Measurements from ENCODE around the gene SPSB1. TPM values are rescaled to one million over a fixed set of nuclear protein-coding genes. Genes with fewer than 3 reads are reported as not detected.

Gene SPSB1
- total RNA-seq, 1 donor, result 1.6 TPM

DNA sequence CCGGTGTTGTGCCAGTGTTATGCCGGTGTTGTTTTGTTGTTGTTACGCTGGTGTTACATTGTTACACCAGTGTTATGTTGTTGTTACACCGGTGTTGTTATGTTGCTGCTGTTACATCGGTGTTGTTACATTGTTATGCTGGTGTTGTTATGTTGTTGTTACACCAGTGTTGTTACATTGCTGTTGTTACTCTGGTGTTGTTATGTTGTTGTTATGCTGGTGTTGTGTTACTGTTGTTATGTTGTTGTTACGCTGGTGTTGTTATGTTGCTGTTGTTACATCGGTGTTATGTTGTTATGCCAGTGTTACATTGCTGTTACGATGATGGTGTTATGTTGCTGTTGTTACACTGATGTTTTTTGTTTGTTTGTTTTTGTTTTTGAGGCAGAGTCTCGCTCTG, 34.1 kb upstream of the SPSB1 start:
- no peak for DNase-seq (ENCODE audit: low read depth in 2 of 3, low spot score in 2 of 3)

DNA sequence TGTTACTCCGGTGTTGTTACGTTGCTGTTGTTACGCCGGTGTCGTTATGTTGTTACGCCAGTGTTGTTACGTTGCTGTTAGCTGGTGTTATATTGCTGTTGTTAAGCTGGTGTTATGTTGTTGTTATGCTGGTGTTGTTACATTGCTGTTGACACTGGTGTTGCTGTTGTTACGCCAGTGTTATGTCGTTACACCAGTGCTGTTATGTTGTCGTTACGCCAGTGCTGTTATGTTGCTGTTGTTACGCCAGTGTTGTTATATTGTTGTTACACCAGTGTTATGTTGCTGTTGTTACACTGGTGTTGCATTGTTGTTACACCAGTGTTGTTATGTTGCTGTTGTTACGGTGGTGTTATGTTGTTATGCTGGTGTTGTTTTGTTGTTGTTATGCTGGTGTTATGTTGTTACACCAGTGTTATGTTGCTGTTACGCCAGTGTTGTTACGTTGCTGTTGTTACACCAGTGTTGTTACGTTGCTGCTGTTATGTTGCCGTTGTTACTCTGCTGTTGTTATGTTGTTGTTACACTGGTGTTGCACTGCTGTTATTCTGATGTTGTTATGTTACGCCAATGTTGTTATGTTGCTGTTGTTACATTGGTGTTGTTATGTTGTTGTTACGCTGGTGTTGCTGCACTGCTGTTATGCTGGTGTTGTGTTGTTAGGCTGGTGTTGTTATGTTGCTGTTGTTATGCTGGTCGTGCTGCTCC, 32.5 kb upstream of the SPSB1 start:
- DNase-seq (ENCODE audit: low read depth in 2 of 3, low spot score in 2 of 3), result peak in 1 of 3 donors; percentile 44

DNA sequence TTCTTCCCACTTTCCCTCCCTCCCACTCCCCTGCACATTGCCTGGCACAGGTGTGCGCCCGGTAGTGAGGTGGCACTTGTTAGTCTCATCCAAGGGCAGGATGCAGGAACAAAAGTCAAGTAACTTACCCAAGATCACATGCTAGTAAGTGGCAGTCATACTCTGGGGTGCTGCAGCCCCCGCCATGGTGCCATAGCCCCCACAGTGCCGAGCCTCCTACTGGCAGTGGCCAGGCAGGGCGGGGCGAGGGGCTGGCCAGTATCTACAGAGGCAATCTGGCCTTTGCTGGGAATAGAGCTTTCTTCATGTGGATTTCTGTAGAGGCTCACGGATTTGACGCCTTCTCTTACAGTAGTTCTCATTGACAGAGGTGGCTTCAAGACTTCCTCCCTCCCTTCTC, 31.2 kb upstream of the SPSB1 start:
- no peak for DNase-seq (ENCODE audit: low read depth in 2 of 3, low spot score in 2 of 3)

DNA sequence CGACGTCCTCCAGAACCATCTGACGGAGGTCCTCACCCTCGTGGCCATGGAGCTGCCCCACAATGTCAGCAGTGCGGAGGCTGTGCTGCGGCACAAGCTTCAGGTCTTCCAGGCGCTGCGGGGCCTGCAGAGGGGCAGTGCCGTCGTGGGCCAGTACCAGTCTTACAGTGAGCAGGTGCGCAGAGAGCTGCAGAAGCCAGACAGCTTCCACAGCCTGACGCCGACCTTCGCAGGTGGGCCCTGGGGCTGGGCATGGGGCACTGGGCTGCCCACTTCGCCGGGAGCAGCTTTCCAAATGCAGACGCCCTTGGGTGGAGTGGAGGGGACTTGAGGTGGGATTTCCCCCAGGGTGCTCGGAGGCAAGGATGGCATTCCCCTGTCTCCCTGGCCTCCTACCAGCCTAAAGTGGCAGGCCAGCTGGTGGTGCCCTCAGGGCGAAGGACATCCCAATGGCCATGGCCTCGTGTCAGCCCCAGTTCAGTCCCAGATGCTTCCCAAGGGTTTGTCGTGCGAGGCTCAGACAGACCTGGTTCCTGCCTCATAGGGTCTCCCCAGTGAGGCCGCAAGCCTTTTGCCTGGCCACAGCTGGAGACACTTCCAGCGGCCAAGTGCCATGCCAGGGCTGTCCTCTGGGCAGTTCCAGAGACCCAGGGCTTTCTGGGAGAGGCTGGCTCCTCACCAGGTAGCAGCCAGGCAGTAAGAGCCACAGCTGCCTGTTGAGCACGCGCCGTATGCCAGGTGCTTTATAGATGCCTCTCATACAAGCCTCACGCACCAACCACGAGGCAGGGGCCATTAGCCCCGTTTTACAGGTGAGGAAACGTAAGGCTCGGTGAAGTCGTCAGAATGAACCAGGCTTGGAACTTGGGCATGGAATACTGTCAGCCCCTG, 30.4 kb upstream of the SPSB1 start:
- no peak for DNase-seq (ENCODE audit: low read depth in 2 of 3, low spot score in 2 of 3)

DNA sequence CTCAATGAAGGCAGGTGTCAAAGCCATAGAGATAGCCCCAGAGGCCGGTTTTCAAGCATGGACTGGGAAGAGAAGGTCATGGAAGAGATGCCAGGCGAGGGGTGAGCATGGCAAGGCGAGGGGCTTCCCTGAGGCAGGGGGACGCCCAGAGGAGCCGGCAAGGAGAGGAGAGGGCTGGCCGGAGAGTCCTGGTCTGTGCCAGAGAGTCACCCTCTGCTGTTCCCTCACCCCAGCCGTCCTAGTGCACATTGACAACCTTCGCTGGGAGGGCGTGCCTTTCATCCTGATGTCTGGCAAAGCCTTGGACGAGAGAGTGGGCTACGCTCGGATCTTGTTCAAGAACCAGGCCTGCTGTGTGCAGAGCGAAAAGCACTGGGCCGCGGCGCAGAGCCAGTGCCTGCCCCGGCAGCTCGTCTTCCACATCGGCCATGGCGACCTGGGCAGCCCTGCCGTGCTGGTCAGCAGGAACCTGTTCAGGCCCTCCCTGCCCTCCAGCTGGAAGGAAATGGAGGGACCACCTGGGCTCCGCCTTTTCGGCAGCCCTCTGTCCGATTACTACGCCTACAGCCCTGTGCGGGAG, 29.3 kb upstream of the SPSB1 start:
- no peak for DNase-seq (ENCODE audit: low read depth in 2 of 3, low spot score in 2 of 3)

DNA sequence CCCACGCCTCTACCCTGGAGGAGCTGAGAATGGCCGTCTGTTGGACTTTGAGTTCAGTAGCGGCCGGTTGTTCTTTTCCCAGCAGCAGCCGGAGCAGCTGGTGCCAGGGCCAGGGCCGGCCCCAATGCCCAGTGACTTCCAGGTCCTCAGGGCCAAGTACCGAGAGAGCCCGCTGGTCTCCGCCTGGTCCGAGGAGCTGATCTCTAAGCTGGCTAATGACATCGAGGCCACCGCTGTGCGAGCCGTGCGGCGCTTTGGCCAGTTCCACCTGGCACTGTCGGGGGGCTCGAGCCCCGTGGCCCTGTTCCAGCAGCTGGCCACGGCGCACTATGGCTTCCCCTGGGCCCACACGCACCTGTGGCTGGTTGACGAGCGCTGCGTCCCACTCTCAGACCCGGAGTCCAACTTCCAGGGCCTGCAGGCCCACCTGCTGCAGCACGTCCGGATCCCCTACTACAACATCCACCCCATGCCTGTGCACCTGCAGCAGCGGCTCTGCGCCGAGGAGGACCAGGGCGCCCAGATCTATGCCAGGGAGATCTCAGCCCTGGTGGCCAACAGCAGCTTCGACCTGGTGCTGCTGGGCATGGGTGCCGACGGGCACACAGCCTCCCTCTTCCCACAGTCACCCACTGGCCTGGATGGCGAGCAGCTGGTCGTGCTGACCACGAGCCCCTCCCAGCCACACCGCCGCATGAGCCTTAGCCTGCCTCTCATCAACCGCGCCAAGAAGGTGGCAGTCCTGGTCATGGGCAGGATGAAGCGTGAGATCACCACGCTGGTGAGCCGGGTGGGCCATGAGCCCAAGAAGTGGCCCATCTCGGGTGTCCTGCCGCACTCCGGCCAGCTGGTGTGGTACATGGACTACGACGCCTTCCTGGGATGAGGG, 28.5 kb upstream of the SPSB1 start:
- no peak for DNase-seq (ENCODE audit: low read depth in 2 of 3, low spot score in 2 of 3)

DNA sequence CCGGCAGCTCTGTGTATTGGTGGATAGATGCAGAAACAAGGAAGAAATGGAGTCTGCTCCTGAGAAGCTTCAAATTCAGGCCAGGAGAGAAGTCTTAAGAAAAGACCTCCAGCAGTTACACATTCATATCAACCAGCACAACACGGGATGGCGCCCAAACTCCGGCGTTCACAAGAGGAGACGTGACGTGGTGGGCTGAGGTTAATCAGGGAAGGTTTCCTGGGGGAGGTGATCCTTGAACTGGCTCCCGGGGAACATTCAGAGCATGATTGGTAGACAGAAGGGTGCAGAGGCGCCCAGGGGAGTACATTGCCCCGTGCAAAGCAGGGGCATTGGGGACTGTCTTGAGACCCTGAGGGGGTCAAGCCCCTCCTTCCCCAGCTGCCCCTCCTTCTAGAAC, 27.7 kb upstream of the SPSB1 start:
- no peak for DNase-seq (ENCODE audit: low read depth in 2 of 3, low spot score in 2 of 3)

DNA sequence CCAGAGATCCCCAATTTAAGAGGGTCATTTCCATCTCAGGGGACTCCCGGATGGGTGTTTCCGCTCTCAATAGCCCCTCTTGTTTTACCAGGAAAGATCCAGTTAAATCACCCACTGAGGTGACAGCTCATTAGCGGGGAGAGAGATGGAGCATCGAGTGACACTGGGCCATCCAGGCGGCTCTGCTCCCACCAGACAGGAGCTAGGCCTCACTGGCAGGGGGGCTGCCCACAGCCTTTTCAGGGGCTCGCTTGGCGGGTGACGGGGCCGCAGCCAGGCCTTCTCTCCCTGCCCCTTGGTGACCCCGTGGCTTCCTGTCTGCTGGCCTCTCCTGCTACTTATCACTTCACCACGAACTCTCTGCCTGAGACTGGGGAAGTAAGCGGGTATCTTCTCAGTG, 26.7 kb upstream of the SPSB1 start:
- no peak for DNase-seq (ENCODE audit: low read depth in 2 of 3, low spot score in 2 of 3)

DNA sequence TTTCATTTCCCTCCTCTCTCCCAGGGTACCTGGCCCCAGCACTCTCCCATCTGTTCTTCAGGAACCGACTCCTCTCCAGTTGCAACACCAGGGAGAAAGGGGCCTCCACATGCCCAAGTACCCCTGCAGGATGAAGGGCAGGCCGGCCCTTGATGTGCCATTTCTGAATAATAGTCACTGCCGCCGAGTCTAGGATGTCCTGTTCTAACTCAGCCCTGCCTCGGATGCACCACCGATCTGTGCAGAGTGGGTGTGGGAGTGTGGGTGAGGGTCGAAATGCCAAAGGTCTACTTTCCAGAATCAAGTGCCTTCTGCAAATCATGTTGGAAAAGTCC, 25.4 kb upstream of the SPSB1 start:
- no peak for DNase-seq (ENCODE audit: low read depth in 2 of 3, low spot score in 2 of 3)

DNA sequence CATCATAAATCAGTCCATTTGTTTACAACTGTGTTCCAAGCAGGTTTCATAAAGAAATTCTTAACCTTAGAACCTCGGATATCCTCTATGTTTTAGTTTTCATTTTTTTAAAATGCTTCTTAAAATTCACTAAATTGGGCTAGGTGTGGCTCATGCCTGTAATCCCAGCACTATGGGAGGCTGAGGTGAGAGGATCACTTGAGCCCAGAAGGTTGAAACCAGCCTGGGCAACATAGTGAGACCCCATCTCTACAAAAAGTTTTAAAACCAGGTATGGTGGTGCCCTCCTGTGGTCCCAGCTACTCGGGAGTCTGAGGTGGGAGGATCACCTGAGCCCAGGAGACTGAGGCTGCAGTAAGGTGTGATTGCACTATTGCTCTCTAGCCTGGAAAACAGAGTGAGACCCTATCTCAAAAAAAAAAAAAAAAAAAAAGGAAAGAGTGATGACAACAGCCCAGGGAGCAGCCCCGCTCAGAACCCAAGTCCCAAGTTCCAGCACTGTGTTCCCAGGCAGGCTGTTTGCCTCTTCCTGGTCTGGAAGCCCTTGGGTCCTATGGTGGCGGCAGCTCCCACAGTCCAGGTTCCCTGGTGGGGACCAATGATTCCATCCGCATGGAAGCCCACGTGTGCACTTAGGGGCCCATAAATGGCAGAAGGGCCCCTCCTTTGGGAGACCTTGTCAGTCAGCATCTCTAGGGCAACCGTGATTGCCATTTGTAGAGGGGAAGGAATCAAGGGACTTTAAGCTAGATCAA, 24.7 kb upstream of the SPSB1 start:
- no peak for DNase-seq (ENCODE audit: low read depth in 2 of 3, low spot score in 2 of 3)

DNA sequence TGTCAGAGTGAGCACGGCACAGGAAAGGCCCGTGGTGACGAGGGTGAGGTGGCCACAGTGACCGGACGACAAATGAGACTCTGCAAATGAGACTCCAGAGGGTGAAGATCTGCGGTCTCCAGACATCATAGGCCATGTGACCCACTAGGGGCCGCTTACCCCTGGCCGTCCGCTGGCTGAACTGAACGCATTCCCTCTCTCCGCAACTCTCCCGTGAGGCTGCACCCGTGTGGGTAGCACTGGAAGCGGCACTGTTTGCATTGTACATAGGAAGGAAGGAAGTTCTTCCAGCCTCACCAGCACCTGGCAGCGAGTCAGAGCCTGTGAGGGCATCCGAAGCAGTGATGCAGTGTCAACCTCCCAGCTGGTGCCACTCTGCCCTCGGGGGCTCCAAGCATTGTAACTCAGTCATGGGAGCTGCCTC, 23.6 kb upstream of the SPSB1 start:
- DNase-seq (ENCODE audit: low read depth in 2 of 3, low spot score in 2 of 3), result no peak

DNA sequence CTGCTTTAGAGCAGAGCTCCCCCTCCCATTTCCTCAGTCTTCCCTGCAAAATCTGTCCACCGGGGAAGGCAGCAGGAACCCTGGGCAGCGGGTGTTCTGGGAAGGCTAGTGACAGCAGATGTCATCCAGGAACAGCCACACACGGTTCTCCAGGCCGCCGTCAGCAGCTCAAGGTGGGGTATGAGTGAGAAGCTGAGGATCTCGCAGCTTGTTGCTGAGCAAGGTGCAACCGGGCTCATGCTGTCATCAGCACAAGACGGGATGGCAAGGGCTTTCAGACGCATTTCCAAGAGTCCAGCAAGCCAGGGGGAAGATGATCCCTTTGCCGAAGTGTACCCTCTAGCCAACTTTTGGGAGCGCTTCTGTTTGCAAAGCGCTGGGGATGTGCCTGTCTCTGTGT, 23.0 kb upstream of the SPSB1 start:
- no peak for DNase-seq (ENCODE audit: low read depth in 2 of 3, low spot score in 2 of 3)

DNA sequence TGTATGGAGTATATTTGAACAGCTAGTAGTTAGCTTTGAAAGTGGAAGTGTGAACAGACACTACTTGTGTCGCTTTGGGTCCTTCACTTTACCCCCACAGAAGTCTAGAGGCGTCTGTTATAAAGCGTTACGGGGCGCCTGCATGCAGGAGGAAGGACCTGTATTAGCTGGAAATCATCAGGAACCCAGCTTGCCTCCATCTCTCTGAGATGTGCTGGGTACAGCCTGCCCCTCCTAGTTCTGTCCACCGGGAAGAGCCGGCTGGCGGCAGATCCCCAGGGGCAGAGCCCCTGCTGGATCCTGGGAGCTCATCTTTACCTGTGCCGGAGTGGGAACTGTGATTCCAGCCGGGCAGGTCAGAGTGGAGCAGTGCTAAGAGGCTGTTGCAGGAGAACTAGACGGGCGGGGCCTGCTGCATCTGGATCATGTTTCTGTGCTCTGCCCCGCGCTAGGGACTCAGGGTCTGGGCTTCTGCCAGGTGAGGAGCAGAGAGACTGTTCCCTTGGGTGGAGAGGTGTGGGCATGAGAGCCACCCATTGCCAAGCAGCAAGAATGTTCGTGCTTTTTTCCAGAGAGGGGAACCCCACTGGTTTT, 22.3 kb upstream of the SPSB1 start:
- no peak for DNase-seq (ENCODE audit: low read depth in 2 of 3, low spot score in 2 of 3)

DNA sequence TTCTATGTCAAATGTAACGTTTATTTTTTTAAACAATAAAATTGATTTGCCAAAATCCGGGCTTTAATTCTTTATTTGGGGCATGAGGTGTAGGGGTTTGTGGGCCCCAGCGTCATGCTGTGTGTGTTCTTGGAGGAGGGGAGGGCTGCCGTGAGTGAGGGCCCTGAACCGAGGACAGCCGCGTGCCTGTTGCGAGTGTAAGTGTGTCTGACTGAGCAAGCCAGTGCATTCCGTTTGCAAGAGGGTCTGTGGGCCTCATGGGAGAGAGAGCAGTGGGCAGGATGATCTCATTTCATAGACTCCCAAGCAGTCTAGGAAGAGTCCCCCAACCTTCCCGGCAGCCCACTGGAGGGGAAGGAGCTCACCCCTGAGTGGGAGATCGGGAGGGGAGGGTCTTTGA, 21.4 kb upstream of the SPSB1 start:
- no peak for DNase-seq (ENCODE audit: low read depth in 2 of 3, low spot score in 2 of 3)

DNA sequence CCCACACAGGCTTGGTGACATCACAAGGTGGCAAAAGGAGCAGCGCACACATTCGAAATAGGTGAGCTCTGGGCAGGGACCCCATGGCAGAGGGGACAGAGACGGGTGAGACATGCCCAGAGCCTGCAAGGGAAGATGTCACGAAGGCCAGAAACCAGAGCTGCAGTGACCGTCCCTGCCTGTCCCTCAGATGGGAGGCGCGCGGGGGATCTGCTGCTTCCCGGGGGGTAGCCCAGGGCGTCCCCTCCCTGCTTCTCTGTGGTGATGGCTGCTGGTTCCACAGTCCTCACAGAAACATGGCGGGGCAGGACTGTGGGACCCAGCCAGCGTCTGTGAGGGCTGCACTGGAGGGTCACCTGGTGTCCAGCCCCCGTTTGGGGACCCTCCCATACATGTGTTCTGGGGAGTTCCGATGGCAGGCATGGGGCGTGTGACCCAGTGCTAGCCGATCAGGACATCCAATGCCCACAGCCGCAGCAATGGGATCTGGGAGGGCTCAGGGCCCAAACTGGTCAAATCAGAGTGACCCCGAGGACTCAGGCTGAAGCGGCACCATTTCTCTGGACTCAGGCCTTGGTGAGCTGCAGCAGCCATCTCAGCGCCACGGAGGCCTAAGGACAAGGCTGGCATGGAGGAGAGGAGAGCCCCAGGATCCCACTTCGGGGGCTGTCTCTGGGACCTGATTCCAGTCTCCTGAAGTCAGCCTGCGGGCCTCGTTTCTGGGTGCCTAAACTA, 20.7 kb upstream of the SPSB1 start:
- no peak for DNase-seq (ENCODE audit: low read depth in 2 of 3, low spot score in 2 of 3)

DNA sequence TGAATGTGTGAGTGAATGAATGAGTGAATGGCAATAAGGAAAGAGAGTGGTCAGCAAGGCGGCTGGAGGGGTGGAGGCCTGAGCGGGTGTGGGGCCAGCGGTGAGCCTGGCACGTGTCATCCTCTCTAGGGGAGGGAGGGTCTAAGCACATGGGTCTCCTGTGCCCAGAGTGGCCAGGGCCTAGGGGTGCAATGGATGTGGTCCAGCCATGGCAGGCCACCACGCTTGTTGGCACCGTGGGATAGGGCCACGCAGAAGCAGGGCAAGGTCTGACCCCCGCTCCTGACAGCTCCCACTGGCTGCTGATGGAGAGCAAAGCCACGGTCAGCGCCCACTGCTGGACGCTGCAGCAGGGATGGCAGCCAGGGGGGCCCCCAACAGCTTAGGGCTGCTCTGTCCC, 19.5 kb upstream of the SPSB1 start:
- no peak for DNase-seq (ENCODE audit: low read depth in 2 of 3, low spot score in 2 of 3)

DNA sequence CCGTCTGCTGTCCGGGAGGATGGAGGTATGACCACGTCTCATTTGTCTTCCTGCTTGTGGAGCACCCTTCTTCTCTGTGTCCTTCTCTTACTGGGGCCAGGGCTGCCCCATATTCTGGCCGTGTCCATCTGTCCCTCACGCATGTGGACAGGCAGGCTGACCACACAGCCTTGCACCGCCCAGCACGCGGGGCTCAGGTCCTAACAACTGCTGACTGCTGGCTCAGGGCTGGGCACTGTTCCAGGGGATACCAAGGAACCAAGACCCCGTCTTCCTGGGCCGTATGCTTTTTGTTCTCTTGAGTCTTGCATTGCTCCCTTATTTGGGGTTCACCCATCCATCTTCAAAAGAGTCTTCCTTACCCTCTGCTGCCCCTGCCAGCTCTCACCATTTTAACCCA, 17.5 kb upstream of the SPSB1 start:
- no peak for DNase-seq (ENCODE audit: low read depth in 2 of 3, low spot score in 2 of 3)

DNA sequence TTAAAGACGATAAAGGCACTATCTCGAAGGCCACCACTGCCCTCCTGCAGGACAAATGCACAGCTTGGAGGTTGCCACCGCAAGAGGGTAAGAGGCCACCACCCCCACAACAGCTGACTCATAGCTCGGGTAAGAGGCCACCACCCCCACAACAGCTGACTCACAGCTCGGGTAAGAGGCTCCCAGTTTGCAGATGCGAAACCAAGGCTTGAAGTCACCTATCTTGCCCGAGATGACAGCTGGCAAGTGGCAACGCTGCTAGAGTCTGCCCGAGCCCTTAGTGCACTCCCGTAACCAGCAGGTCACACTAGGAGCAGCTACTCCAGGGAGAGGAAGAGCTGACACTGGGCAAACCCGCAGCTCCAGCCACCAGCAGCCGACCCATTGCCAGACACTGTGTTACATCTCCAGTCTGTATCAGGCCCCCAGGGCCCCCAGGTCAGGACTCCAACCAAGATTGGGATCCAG, 17.1 kb upstream of the SPSB1 start:
- DNase-seq (ENCODE audit: low read depth in 2 of 3, low spot score in 2 of 3), result peak in 2 of 3 donors; percentile 63 to 67

DNA sequence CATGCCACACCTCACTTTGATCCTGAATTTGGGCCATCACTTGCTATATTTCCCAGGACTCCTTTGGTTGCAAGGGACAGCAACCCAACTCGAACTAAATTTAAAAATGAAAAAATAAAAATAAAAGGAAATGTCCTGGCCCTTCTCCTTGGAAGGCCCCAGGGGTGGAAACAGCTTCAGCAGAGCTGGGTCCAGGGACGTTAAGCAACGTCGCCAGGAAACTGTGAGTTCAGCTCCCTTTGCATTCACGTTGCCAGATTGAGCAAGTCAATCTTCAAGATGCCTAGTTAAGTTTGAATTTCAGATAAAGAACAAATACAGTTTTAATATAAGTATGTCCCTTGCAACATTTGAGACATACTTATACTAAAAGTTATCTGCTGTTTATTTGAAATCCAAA, 14.6 kb upstream of the SPSB1 start:
- DNase-seq (ENCODE audit: low read depth in 2 of 3, low spot score in 2 of 3), result no peak
